ENCODE data around the gene CDH13.

Gene CDH13

GRCh38 chr16:83681381-83681956 is 1054.7 kb downstream of the CDH13 start:
- Histone ChIP-seq H3K27ac (replicated peaks) (no peak overlapping the region), H3K27me3 (ENCODE audit: insufficient read depth, poor library complexity, severe bottlenecking) (no peaks in the 10 kb centered on the region), H3K4me3 (replicated peaks; ENCODE audit: insufficient read depth, low read length) (no peak overlapping the region)
- TF ChIP-seq GABPA (IDR thresholded peaks at IDR 0.05; ENCODE audit: low read depth), result no peak
- TF ChIP-seq REST (IDR thresholded peaks at IDR 0.05; ENCODE audit: insufficient replicate concordance, low read depth), result no peak
- TF ChIP-seq POLR2AphosphoS5 (IDR thresholded peaks at IDR 0.05; ENCODE audit: low read depth), result no peak
- no peak for TF ChIP-seq SPI1 (IDR thresholded peaks at IDR 0.05; ENCODE audit: borderline replicate concordance, low read depth)
- TF ChIP-seq CTCF (IDR thresholded peaks at IDR 0.05; ENCODE audit: insufficient read depth, low read length), result no peak
- DNase-seq (ENCODE audit: low read depth in 1 of 2, low spot score in 1 of 2), result no peak

GRCh38 chr16:83682116-83682867 is 1055.5 kb downstream of the CDH13 start:
- Histone ChIP-seq H3K27me3 (ENCODE audit: insufficient read depth, poor library complexity, severe bottlenecking) (no peaks in the 10 kb centered on the region), H3K4me3 (replicated peaks; ENCODE audit: insufficient read depth, low read length) (no peak overlapping the region), H3K27ac (replicated peaks) (no peak overlapping the region)
- DNase-seq (ENCODE audit: low read depth in 1 of 2, low spot score in 1 of 2), result no peak
- no peak for TF ChIP-seq REST (IDR thresholded peaks at IDR 0.05; ENCODE audit: insufficient replicate concordance, low read depth)
- no peak for TF ChIP-seq CTCF (IDR thresholded peaks at IDR 0.05; ENCODE audit: insufficient read depth, low read length)
- TF ChIP-seq GABPA (IDR thresholded peaks at IDR 0.05; ENCODE audit: low read depth), result no peak
- no peak for TF ChIP-seq POLR2AphosphoS5 (IDR thresholded peaks at IDR 0.05; ENCODE audit: low read depth)
- TF ChIP-seq SPI1 (IDR thresholded peaks at IDR 0.05; ENCODE audit: borderline replicate concordance, low read depth), result no peak

- no peak overlapping the region for H3K27ac ChIP-seq (replicated peaks)
- TF ChIP-seq SPI1 (IDR thresholded peaks at IDR 0.05; ENCODE audit: borderline replicate concordance, low read depth) (no peak), CTCF (IDR thresholded peaks at IDR 0.05; ENCODE audit: insufficient read depth, low read length) (no peak), REST (IDR thresholded peaks at IDR 0.05; ENCODE audit: insufficient replicate concordance, low read depth) (no peak), GABPA (IDR thresholded peaks at IDR 0.05; ENCODE audit: low read depth) (no peak), POLR2AphosphoS5 (IDR thresholded peaks at IDR 0.05; ENCODE audit: low read depth) (no peak)
- DNase-seq (ENCODE audit: low read depth in 1 of 2, low spot score in 1 of 2), result no peak
- no peaks in the 10 kb centered on the region for H3K27me3 ChIP-seq (ENCODE audit: insufficient read depth, poor library complexity, severe bottlenecking)
- H3K4me3 ChIP-seq (replicated peaks; ENCODE audit: insufficient read depth, low read length), result no peak overlapping the region
These were observed 1056.1 kb downstream of the CDH13 start for GRCh38 chr16:83682868-83683235.
